Hematopoietic multipotent progenitor cell treated with erythropoietin and hydrocortisone succinate and interleukin-3 and kit ligand, for 17 days (in vitro differentiated cells): ENCODE measurements around the gene EPHX1.
A peak's percentile ranks its signal among the peaks of the same experiment; 100 is the strongest.
"Not testable (repeated sequence)": the region's sequence is repeated elsewhere in the genome, so short reads cannot be mapped to it uniquely, and the experiment has no call there.

Experiments used
- DNase-seq: peaks from one replicate; pipeline ENCODE4 v3.0.0-alpha.2; 2015; ENCODE audit warnings: low spot score

Gene EPHX1

GRCh38 chr1:225809842-225810578, at the start of gene EPHX1:
TSS of gene EPHX1 (plus strand) at chr1:225810124. CDS start at chr1:225828730, 18,606 bp downstream.
- peak; percentile 50 for DNase-seq

- no peak for DNase-seq
These were observed 49.4 kb upstream of the EPHX1 start for GRCh38 chr1:225760531-225760930.

GRCh38 chr1:225761395-225761794, 48.5 kb upstream of the EPHX1 start:
- DNase-seq: not testable (repeated sequence)

- DNase-seq: no peak
These were observed 47.9 kb upstream of the EPHX1 start for GRCh38 chr1:225762002-225762441.

DNA sequence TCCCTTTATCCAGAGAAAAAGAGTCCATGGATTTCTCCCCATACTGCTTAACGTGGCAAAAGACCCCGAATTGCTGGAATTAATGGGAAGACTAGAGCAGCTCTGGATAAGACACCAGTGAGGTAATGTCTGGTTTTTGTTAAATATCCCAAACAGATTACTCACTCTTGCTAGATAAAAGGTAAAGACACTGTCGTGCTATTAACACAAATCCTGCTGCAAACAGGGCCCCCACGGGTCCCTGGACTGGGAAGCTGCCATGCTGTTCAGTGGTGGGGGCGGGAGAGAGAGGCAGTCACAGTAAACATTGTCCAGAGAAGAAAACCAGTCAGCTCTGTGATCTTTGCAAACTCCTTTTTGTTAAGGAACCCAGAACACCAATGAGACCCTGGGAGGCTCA, 47.5 kb upstream of the EPHX1 start:
- no peak for DNase-seq

- no peak for DNase-seq
These were observed 46.0 kb upstream of the EPHX1 start for GRCh38 chr1:225763716-225764548.

DNA sequence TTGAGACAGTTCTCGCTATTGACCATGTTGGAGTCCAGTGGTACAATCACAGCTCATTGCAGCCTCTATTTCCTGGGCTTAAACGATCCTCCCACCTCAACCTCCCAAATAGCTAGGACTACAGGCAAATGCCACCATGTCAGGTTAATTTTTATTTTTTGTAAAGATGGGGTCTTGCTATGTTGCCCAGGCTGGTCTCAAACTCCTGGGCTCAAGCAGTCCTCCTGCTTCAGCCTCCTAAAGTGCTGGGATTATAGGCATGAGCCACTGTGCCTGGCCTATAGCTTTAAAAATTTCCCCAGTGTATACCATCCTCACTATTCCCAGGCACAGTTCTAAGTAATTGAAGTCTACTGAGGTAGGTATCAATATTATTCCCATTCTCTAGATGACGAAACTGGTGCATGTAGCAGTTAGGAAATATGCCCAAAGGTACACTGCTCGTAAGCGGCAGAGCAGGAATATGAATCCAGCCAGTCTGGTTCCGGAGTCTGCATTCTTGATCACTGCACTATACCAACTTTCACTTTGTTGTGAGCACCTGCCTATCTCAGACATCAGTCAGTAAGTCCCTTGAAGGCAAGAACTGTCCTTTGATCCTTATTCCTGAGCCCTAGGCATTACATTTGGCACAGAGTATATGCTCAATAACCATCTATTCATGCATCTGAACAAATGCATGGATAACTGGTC, 43.8 kb upstream of the EPHX1 start:
- no peak for DNase-seq

- no peak for DNase-seq
These were observed 42.8 kb upstream of the EPHX1 start for GRCh38 chr1:225766967-225767633.

- DNase-seq: no peak
These were observed 42.0 kb upstream of the EPHX1 start for GRCh38 chr1:225767634-225768540.

- DNase-seq: no peak
These were observed 41.1 kb upstream of the EPHX1 start for GRCh38 chr1:225768662-225769426.

- DNase-seq: no peak
These were observed 40.2 kb upstream of the EPHX1 start for GRCh38 chr1:225769687-225770086.

- no peak for DNase-seq
These were observed 39.2 kb upstream of the EPHX1 start for GRCh38 chr1:225770561-225771248.

- no peak for DNase-seq
These were observed 38.1 kb upstream of the EPHX1 start for GRCh38 chr1:225771661-225772322.

- DNase-seq: peak; percentile 40
These were observed 37.6 kb upstream of the EPHX1 start for GRCh38 chr1:225772323-225772768.

GRCh38 chr1:225772848-225773247, 37.1 kb upstream of the EPHX1 start:
- DNase-seq: no peak

DNA sequence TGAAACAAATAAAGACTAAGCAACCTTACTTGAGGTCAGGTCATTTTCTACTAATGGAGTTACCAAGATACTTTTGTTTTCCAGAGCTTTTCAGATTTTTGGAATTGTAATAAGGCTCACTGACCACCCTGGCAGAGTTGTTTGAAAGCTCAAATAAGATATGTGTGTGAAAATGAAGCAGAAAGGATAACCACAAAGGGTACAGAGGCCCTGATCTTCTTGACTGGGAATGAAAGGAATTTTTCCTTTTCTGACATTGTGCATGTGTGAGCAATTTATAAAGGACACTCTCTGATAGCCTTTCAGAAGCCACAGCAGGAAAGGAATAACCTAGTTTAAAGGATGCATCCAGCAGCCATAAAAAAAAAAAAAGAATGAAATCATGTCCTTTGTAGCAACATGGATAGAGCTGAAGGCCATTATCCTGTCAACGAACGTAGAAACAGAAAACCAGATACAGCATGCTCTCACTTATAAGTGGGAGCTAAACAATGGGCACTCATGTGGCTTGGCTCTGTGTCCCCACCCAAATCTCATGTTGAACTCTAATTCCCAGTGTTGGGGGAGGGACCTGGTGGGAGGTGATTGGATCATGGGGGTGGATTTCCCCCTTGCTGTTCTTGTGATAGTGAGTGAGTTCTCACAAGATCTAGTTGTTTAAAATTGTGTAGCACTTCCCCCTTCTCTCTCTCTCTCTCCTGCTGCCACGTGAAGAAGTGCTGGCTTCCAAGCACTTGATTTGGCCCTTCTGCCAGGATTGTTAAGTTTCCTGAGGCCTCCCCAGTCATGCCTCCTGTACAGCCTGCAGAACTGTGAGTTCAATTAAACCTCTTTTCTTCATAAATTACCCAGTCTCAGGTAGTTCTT, 35.4 kb upstream of the EPHX1 start:
- DNase-seq: no peak

GRCh38 chr1:225776294-225776693, 33.6 kb upstream of the EPHX1 start:
- no peak for DNase-seq

DNA sequence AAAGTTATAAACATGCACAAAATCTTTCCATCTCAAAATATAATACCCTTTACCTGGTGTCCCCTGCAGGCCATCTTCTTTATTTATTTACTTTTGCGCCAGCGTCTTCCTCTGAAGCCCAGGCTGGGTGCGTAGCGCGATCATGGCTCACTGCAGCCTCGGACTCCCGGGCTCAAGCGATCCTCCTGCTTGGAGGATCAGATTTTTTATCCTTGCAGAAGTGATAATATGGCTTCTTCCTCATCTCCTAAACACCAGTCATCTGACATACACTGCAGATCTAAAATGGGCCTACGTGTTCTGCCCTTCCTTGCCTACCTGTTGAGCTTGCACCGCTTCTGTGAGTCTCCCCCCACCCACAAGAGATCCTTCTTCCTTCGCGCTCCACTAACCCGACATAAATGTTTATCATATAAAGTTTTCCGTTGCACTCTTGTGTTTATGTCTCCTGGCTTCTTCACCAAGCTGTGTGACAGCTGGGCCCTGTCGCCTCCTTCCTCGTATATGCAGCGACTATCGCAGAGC, 32.8 kb upstream of the EPHX1 start:
- DNase-seq: no peak
